Measurements from ENCODE around the gene MKNK1. TPM values are rescaled to one million over a fixed set of nuclear protein-coding genes. Genes with fewer than 3 reads are reported as not detected.

The MKNK1 gene
- total and polyA plus RNA-seq, 2 of the 8 experiments (the other 6 are each of a cell fraction or from before 2014, with no cell fraction given): 13.9 to 21.5 TPM

DNA sequence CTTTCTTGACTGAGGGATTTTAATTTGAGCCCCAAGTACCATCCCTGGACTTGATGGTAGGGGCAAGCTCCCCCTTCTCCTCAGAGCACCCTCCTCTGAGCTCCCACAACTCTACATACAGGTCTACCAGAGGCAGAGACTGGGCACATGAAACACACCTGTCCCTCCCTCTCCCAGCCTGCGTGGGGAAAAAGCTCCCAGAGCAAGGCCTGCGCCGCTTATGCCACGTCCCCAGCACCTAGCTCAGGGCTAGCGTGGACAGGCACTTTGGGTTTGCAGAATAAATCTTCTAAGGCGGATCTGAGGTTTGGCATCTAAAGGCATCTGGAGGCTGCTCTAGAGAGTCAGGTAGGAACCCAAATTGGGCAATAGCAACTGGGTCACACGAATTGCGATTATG, 45.1 kb downstream of the MKNK1 start:
- H3K79me2 ChIP-seq (ENCODE audit: control insufficient read depth in 1 of 2, insufficient read depth in 2 of 2, low read length in 2 of 2): no peaks in the 10 kb centered on the region
- no peak overlapping the region for H2BK5ac ChIP-seq (ENCODE audit: low read depth, low read length)
- H3K4ac ChIP-seq (replicated peaks; ENCODE audit: insufficient read length, low read depth, low read length): no peak overlapping the region
- WGBS, 2 experiments (ENCODE audit: extremely low coverage in 1 of 2, insufficient coverage in 1 of 2, insufficient read length in 1 of 2, insufficient replicate concordance in 2 of 2, low coverage in 1 of 2, low lambda C conversion rate in 2 of 2, missing lambda C conversion rate in 1 of 2): 94% methylated on average over 6 of the region's 8 CpGs; no CpG with 5 or more reads in 1 of the 2 experiments
- no peaks in the 10 kb centered on the region; a peak in 1 of 7 replicates for H3K4me1 ChIP-seq (replicated peaks in 1 of 4; ENCODE audit: control insufficient read depth in 3 of 4, insufficient read depth in 4 of 4, low read length in 3 of 4)
- no peak overlapping the region for H3K4me3 ChIP-seq (ENCODE audit: extremely low read depth in 1 of 4, insufficient read depth in 2 of 4, low read depth in 3 of 4, low read length in 4 of 4)
- ChIA-PET POLR2A (ENCODE audit: partially characterized antibody) (interaction anchor here (0.7 kb wide), 1 partner anchor 12 kb away, joined by 3 read pairs; no protein-coding TSS in a partner anchor), CTCF (ENCODE audit: partially characterized antibody) (interaction anchor here (0.7 to 4.9 kb wide), 11 partner anchors 8 to 189 kb away, joined by 3 to 26 read pairs (median 5); partner anchors contain the start of genes KNCN and MKNK1)
- no peak overlapping the region for H2AFZ ChIP-seq (ENCODE audit: low read length)
- H4K8ac ChIP-seq (ENCODE audit: extremely low read depth, insufficient read depth, low read length): no peak overlapping the region
- no peak overlapping the region for H3K23ac ChIP-seq (ENCODE audit: insufficient read length)
- H2BK120ac ChIP-seq (replicated peaks; ENCODE audit: low read depth, low read length): no peak overlapping the region
- no peak for TF ChIP-seq SP4 (IDR thresholded peaks at IDR 0.05; ENCODE audit: low read length)
- no peak overlapping the region for H2AK5ac ChIP-seq (ENCODE audit: low read depth, low read length)
- H3K9ac ChIP-seq (replicated peaks in 1 of 4; ENCODE audit: extremely low read depth in 1 of 4, low read depth in 3 of 4, low read length in 3 of 4): no peak overlapping the region
- H3K23me2 ChIP-seq (ENCODE audit: low read depth, low read length): no peaks in the 10 kb centered on the region
- no peaks in the 10 kb centered on the region for H3K27me3 ChIP-seq (replicated peaks in 1 of 4; ENCODE audit: control insufficient read depth in 3 of 4, extremely low read depth in 1 of 4, insufficient read depth in 3 of 4, low read length in 3 of 4)
- DNase-seq (ENCODE audit: low read depth in 1 of 2, low spot score in 2 of 2) (no peak), FAIRE-seq (no peak)
- H4K5ac ChIP-seq (ENCODE audit: insufficient read length, low read depth, low read length): no peak overlapping the region
- no peak overlapping the region for H3K27ac ChIP-seq (ENCODE audit: low read depth, low read length)
- peak overlapping the region; percentile 48; the same call in 1 of the 2 replicates for H3K18ac ChIP-seq (ENCODE audit: extremely low read depth, low read length)
- H3K14ac ChIP-seq (ENCODE audit: insufficient read length): no peak overlapping the region
- H3K9me3 ChIP-seq (ENCODE audit: insufficient read depth in 2 of 2, low read depth in 1 of 2, low read length in 1 of 2): no peaks in the 10 kb centered on the region
- no peak overlapping the region for H2BK20ac ChIP-seq (ENCODE audit: low read length)
- no peak overlapping the region for H4K91ac ChIP-seq (replicated peaks; ENCODE audit: insufficient read length, low read length)
- no peaks in the 10 kb centered on the region; the same call in 1 of the 2 replicates for H3K79me1 ChIP-seq (ENCODE audit: low read depth, low read length)
- no peak overlapping the region for H2BK12ac ChIP-seq (ENCODE audit: low read depth, low read length)
- H3K36me3 ChIP-seq (ENCODE audit: control insufficient read depth in 2 of 4, insufficient read depth in 4 of 4, low read length in 3 of 4): no peaks in the 10 kb centered on the region
- H4K20me1 ChIP-seq (replicated peaks in 1 of 2; ENCODE audit: control insufficient read depth in 1 of 2, insufficient read depth in 2 of 2, low read length in 2 of 2): no peaks in the 10 kb centered on the region
- H2BK15ac ChIP-seq (ENCODE audit: low read length): no peak overlapping the region
- no peak overlapping the region for H3K56ac ChIP-seq (replicated peaks; ENCODE audit: insufficient read length, low read depth, low read length)
- H3K4me2 ChIP-seq (ENCODE audit: insufficient read depth in 1 of 2, low read depth in 2 of 2, low read length in 2 of 2): no peak overlapping the region

All from H1 (cell line).